Measurements from ENCODE around the gene MAN2B2. TPM values are rescaled to one million over a fixed set of nuclear protein-coding genes. Genes with fewer than 3 reads are reported as not detected.

The MAN2B2 gene
- total RNA-seq, 4 donors from 2014 or later: 3.3 to 5.6 (median 4.5) TPM

DNA sequence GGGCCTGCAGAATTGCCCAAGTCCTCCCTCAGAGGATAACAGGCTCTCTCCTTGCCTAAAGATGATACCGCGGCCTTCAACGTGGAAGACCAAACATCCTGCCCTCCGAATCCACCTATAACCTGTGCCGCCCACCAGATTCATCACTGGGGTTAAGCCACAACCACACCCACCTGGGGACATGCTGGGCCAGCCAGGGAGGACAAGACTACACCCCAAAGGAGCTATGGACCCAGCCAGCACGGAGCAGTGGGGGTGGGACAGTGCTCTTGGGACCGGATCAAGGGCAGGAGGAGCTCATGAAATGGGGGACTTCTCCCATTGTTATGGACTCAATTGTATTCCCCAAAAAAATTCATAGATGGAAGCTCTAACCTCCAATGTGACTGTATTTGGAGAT is 6.8 kb upstream of the MAN2B2 start:
- H3K27ac ChIP-seq: no peak overlapping the region
- H3K27me3 ChIP-seq: peaks cover 14 to 20% (median 17%) of the 10 kb centered on the region in 3 donors
- peaks cover 0 to 5% of the 10 kb centered on the region in 2 donors for H3K4me1 ChIP-seq
- intact Hi-C loops (cut with DNase I; ENCODE audit: low total_unique reads): no loop called here
- in situ Hi-C loops (cut with MboI; ENCODE audit: low sequenced_read_pairs in 4 of 4): no loop called here
- H3K4me3 ChIP-seq: no peak overlapping the region
- no peaks in the 10 kb centered on the region for H3K9me3 ChIP-seq
- no peak for ATAC-seq
- TF ChIP-seq, protein P1, sequence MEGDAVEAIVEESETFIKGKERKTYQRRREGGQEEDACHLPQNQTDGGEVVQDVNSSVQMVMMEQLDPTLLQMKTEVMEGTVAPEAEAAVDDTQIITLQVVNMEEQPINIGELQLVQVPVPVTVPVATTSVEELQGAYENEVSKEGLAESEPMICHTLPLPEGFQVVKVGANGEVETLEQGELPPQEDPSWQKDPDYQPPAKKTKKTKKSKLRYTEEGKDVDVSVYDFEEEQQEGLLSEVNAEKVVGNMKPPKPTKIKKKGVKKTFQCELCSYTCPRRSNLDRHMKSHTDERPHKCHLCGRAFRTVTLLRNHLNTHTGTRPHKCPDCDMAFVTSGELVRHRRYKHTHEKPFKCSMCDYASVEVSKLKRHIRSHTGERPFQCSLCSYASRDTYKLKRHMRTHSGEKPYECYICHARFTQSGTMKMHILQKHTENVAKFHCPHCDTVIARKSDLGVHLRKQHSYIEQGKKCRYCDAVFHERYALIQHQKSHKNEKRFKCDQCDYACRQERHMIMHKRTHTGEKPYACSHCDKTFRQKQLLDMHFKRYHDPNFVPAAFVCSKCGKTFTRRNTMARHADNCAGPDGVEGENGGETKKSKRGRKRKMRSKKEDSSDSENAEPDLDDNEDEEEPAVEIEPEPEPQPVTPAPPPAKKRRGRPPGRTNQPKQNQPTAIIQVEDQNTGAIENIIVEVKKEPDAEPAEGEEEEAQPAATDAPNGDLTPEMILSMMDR (IDR thresholded peaks at IDR 0.05 in 4 of 5, conservative IDR thresholded peaks at IDR 0.05 in 1 of 5): no peak
- no peak for TF ChIP-seq POLR2A (IDR thresholded peaks at IDR 0.05)
- no peak for DNase-seq
- no peaks in the 10 kb centered on the region for H3K36me3 ChIP-seq

DNA sequence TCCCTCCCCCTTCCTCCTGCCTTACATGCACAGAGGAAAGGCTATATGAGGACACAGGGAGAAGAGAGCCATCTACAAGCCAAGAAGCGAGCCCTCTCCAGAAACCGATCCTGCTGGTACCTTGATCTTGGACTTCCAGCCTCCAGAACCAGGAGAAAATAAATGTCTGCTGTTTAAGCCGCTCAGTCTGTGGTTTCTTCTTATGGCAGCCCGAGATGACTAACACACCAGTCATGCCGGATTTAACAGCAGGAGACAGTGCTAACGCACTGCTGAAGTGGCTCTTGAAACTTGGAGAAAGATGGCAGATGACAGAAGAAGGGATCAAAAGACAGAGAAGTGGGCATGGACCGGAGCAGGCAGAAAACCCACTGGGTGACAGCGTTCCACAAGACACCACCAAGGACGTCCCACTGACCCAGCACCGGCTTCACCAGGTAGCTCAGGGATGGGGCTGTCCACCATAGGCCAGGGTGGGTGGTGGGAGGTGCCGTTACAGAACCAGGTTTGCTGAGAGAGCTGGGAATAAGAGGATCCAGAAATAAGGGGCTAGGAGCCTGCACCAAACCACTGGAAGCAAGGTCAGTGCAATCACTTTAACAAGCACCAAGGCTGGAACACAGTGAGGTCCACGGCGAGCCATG is 6.2 kb upstream of the MAN2B2 start:
- intact Hi-C loops (cut with DNase I; ENCODE audit: low total_unique reads) (no loop called here), in situ Hi-C loops (cut with MboI; ENCODE audit: low sequenced_read_pairs in 4 of 4) (no loop called here)
- DNase-seq (no peak), ATAC-seq (no peak)
- Histone ChIP-seq H3K27ac (no peak overlapping the region), H3K4me1 (peaks cover 0 to 4% of the 10 kb centered on the region in 2 donors), H3K9me3 (no peaks in the 10 kb centered on the region), H3K4me3 (no peak overlapping the region), H3K27me3 (peaks cover 12 to 18% (median 15%) of the 10 kb centered on the region in 3 donors), H3K36me3 (no peaks in the 10 kb centered on the region)
- TF ChIP-seq, protein P1 (IDR thresholded peaks at IDR 0.05 in 4 of 5, conservative IDR thresholded peaks at IDR 0.05 in 1 of 5): no peak
- TF ChIP-seq POLR2A (IDR thresholded peaks at IDR 0.05): no peak

DNA sequence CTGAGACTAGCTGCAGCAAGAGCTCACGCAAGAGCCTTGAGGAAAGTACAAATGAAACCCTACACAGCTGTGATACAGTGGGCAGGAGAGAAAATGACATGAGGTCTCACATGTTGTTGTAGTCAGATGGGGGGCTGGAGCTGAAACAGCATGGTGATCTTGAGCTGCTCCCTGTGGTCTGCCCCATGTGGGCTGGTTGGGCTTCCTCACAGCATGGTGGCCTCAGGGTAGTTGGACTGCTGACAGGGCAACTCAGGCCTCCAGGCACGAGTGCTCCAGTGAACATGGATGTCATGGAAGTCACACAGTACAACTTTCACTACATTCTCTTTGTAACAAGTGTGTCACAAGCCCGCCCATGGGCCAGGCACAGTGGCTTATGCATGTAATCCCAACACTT is 3.4 kb upstream of the MAN2B2 start:
- no peak overlapping the region for H3K27ac ChIP-seq
- intact Hi-C loops (cut with DNase I; ENCODE audit: low total_unique reads): loop anchor here (10.0 kb wide), 1 partner anchor 533 kb away; no protein-coding TSS in a partner anchor
- no peaks in the 10 kb centered on the region for H3K27me3 ChIP-seq
- peaks cover 9% of the 10 kb centered on the region in 2 donors for H3K4me1 ChIP-seq
- TF ChIP-seq, protein P1 (IDR thresholded peaks at IDR 0.05 in 4 of 5, conservative IDR thresholded peaks at IDR 0.05 in 1 of 5): no peak
- TF ChIP-seq POLR2A (IDR thresholded peaks at IDR 0.05): no peak
- DNase-seq (no peak), ATAC-seq (no peak)
- H3K4me3 ChIP-seq: no peak overlapping the region
- in situ Hi-C loops (cut with MboI; ENCODE audit: low sequenced_read_pairs in 4 of 4): no loop called here
- H3K36me3 ChIP-seq: no peaks in the 10 kb centered on the region
- H3K9me3 ChIP-seq: no peaks in the 10 kb centered on the region

DNA sequence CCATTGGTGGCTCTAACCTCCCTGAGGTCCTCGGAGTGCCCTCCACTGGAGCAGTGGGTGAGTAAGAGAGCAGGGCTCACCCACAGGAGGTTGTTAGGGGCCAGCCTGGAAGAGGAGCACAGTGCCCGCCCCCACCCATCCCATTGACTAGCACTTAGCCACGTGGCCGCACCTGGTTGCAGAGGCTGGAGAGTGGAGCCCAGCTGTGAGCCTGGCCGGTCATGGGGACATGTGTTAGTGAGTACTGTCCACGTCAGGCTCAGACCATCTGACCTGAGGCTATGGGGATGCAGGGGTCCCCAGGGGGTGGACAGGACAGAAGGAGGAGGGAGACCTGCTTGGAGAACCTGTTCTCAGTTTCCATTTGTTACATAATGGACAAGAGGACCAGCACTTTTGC is 1.4 kb upstream of the MAN2B2 start:
- in situ Hi-C loops (cut with MboI; ENCODE audit: low sequenced_read_pairs in 4 of 4): no loop called here
- Histone ChIP-seq H3K27ac (no peak overlapping the region), H3K4me1 (peaks cover 9% of the 10 kb centered on the region in 2 donors), H3K36me3 (no peaks in the 10 kb centered on the region), H3K27me3 (no peaks in the 10 kb centered on the region), H3K4me3 (no peak overlapping the region), H3K9me3 (no peaks in the 10 kb centered on the region)
- intact Hi-C loops (cut with DNase I; ENCODE audit: low total_unique reads): loop anchor here (10.0 kb wide), 1 partner anchor 531 kb away; no protein-coding TSS in a partner anchor
- DNase-seq (no peak), ATAC-seq (no peak)
- TF ChIP-seq, protein P1 (IDR thresholded peaks at IDR 0.05 in 4 of 5, conservative IDR thresholded peaks at IDR 0.05 in 1 of 5): no peak
- TF ChIP-seq POLR2A (IDR thresholded peaks at IDR 0.05): no peak
